RKO (cell line): ENCODE measurements around the gene CRYGD.
"Not testable (repeated sequence)": the region's sequence is repeated elsewhere in the genome, so short reads cannot be mapped to it uniquely, and the experiment has no call there.

ENCODE experiments used
- DNase-seq: peaks from one replicate; pipeline ENCODE4 v3.0.0-alpha.2; 2016; ENCODE audit warnings: low spot score

The CRYGD gene

GRCh38 chr2:208124013-208124715, at the start of gene CRYGD:
Gene CRYGD, minus strand, starts transcription at chr2:208124524. Its CDS starts 51 bp downstream, at chr2:208124473.
- DNase-seq, result not testable (repeated sequence)

- no peak for DNase-seq
These were observed 47.8 kb upstream of the CRYGD start for GRCh38 chr2:208172125-208172524.

- DNase-seq, result no peak
These were observed 40.8 kb upstream of the CRYGD start for GRCh38 chr2:208164951-208165755.

GRCh38 chr2:208163489-208163888, 39.2 kb upstream of the CRYGD start, which contains the start of gene CRYGA:
Gene CRYGA, minus strand, starts transcription at chr2:208163589. Its CDS starts 33 bp downstream, at chr2:208163556.
- DNase-seq, result no peak

- no peak for DNase-seq
These were observed 32.1 kb upstream of the CRYGD start for GRCh38 chr2:208156439-208156838.

GRCh38 chr2:208153156-208153555, 28.8 kb upstream of the CRYGD start:
- DNase-seq, result no peak

GRCh38 chr2:208150956-208151355, 26.6 kb upstream of the CRYGD start:
- no peak for DNase-seq

- no peak for DNase-seq
These were observed 25.8 kb upstream of the CRYGD start for GRCh38 chr2:208150094-208150493.

GRCh38 chr2:208148803-208149202, 24.5 kb upstream of the CRYGD start:
- no peak for DNase-seq

GRCh38 chr2:208147759-208148158, 23.4 kb upstream of the CRYGD start:
- no peak for DNase-seq

GRCh38 chr2:208147008-208147407, 22.7 kb upstream of the CRYGD start:
- no peak for DNase-seq

- no peak for DNase-seq
These were observed 21.7 kb upstream of the CRYGD start, which contains the start of gene CRYGB for GRCh38 chr2:208146006-208146405. Gene CRYGB, minus strand, starts transcription at chr2:208146158. Its CDS starts 38 bp downstream, at chr2:208146120.

GRCh38 chr2:208142925-208143799, 18.8 kb upstream of the CRYGD start:
- DNase-seq, result no peak

- no peak for DNase-seq
These were observed 18.1 kb upstream of the CRYGD start for GRCh38 chr2:208142240-208142924.

GRCh38 chr2:208139447-208139846, 15.1 kb upstream of the CRYGD start:
- DNase-seq, result no peak

GRCh38 chr2:208138334-208138733, 14.0 kb upstream of the CRYGD start:
- not testable (repeated sequence) for DNase-seq

GRCh38 chr2:208136716-208137094, 12.4 kb upstream of the CRYGD start:
- no peak for DNase-seq

- no peak for DNase-seq
These were observed 11.7 kb upstream of the CRYGD start for GRCh38 chr2:208135794-208136715.

- DNase-seq, result no peak
These were observed 10.7 kb upstream of the CRYGD start for GRCh38 chr2:208134928-208135586.

GRCh38 chr2:208130712-208131110, 6.4 kb upstream of the CRYGD start:
- no peak for DNase-seq
